ENCODE data around the gene SMYD3. TPM values are rescaled to one million over a fixed set of nuclear protein-coding genes. Genes with fewer than 3 reads are reported as not detected.

Gene SMYD3
- total and polyA plus RNA-seq, 10 of the 15 experiments (the other 5 are each of a cell fraction or from before 2014, with no cell fraction given) = 18.3 to 54.0 (median 24.8) TPM

- no peak overlapping the region for H3K4me2 ChIP-seq (ENCODE audit: control insufficient read depth, insufficient read depth)
- FAIRE-seq (no peak), DNase-seq (ENCODE audit: low read depth, low spot score) (no peak), ATAC-seq (no peak)
- no peak overlapping the region for H3K4me3 ChIP-seq
- RAD21 ChIA-PET (ENCODE audit: unreplicated experiment) = interaction anchor here (0.9 kb wide), 1 partner anchor 18 kb away, joined by 3 read pairs; no protein-coding TSS in a partner anchor
- no TSS peak for BruUV-seq (replicated peaks)
- in situ Hi-C loops (cut with MboI) (no loop called here), intact Hi-C loops (cut with micrococcal nuclease; ENCODE audit: unreplicated experiment) (no loop called here)
- no peak overlapping the region for H3K9ac ChIP-seq (ENCODE audit: control insufficient read depth, insufficient read depth, low read length)
- H3K4me1 ChIP-seq (ENCODE audit: control insufficient read depth, insufficient read depth, low read length) = no peaks in the 10 kb centered on the region
- SMC1A ChIA-PET (ENCODE audit: uncharacterized antibody, unreplicated experiment) = interaction anchor here (0.6 kb wide), 1 partner anchor 1727 kb away, joined by 3 read pairs; no protein-coding TSS in a partner anchor
- no peaks in the 10 kb centered on the region for H4K20me1 ChIP-seq (ENCODE audit: control insufficient read depth, insufficient read depth)
- CTCF ChIA-PET = interaction anchor here (0.7 to 1.8 kb wide), 2 partner anchors 15 to 92 kb away, joined by 3 to 4 read pairs; no protein-coding TSS in a partner anchor
- POLR2A ChIA-PET = no interaction called here
- WGBS (ENCODE audit: insufficient coverage, insufficient replicate concordance, low lambda C conversion rate, missing lambda C conversion rate) = 94% methylated on average over 9 of the region's 9 CpGs
- H3K9me3 ChIP-seq (replicated peaks; ENCODE audit: control insufficient read depth, insufficient read depth, low read length) = no peaks in the 10 kb centered on the region
- H3K79me2 ChIP-seq (ENCODE audit: control insufficient read depth, insufficient read depth, low read length) = no peaks in the 10 kb centered on the region
- H3K27ac ChIP-seq (ENCODE audit: control insufficient read depth, insufficient read depth) = no peak overlapping the region
- H3K27me3 ChIP-seq (replicated peaks in 1 of 2; ENCODE audit: control insufficient read depth in 2 of 2, insufficient read depth in 2 of 2, low read length in 1 of 2) = no peaks in the 10 kb centered on the region
- H3K36me3 ChIP-seq (ENCODE audit: control insufficient read depth in 2 of 2, insufficient read depth in 2 of 2, low read length in 1 of 2) = no peaks in the 10 kb centered on the region
- no peak overlapping the region for H2AFZ ChIP-seq (ENCODE audit: control insufficient read depth, low read depth, low read length)
- TF ChIP-seq WRNIP1 (IDR thresholded peaks at IDR 0.05; ENCODE audit: borderline replicate concordance, low read depth, low read length) (no peak), USF1 (IDR thresholded peaks at IDR 0.05; ENCODE audit: borderline replicate concordance, extremely low read length, insufficient read depth, low read depth, low read length) (no peak), E2F4 (IDR thresholded peaks at IDR 0.05; ENCODE audit: low read depth, low read length) (no peak), ZBTB11 (CRISPR knock-in tag; IDR thresholded peaks at IDR 0.05) (no peak), STAT1 (conservative IDR thresholded peaks at IDR 0.05) (no peak), NFYB (IDR thresholded peaks at IDR 0.05; ENCODE audit: insufficient read depth, low read depth, low read length) (no peak), POU2F2 (IDR thresholded peaks at IDR 0.05; ENCODE audit: borderline replicate concordance, low read depth, low read length) (no peak), FOXM1 (IDR thresholded peaks at IDR 0.05; ENCODE audit: low read depth, low read length) (no peak), BHLHE40 (IDR thresholded peaks at IDR 0.05; ENCODE audit: borderline replicate concordance in 1 of 2, low read depth in 2 of 2, low read length in 1 of 2) (no peak), SUPT20H (IDR thresholded peaks at IDR 0.05; ENCODE audit: borderline replicate concordance, control insufficient read depth, low read depth, low read length) (no peak), RCOR1 (conservative IDR thresholded peaks at IDR 0.05; ENCODE audit: low read depth, low read length) (no peak), PRDM15 (CRISPR knock-in tag; IDR thresholded peaks at IDR 0.05) (no peak)
Observed at GRCh38 chr1:246159279-246160227, 347.5 kb downstream of the SMYD3 start.
